Spleen (tissue), 11 donors: Measurements from ENCODE around the gene COLGALT1. TPM values are rescaled to one million over a fixed set of nuclear protein-coding genes. Genes with fewer than 3 reads are reported as not detected.

Experiments
- DNase-seq: peaks from one replicate; pipeline ENCODE4 v3.0.0-alpha.2; 2020
- H3K27ac ChIP-seq, 8 donors: fragments of 200-600 bp; sonication (generic) in 7 of 8; 1 replicate in 4 of 8; 2 replicates in 4 of 8; pipeline versions ENCODE4 v1.5.0 to v1.8.0; 2016 to 2021; ENCODE audit warnings: inconsistent platforms in 4 of 8, mild to moderate bottlenecking in 4 of 8, moderate library complexity in 1 of 8
- H3K27me3 ChIP-seq, 7 donors: fragments of 200-600 bp; sonication (generic) in 6 of 7; replicated peaks in 1 of 7; 1 replicate in 4 of 7; 2 replicates in 3 of 7; pipeline versions ENCODE4 v1.5.0 to v1.8.0; 2016 to 2021; ENCODE audit warnings: inconsistent platforms in 3 of 7, mild to moderate bottlenecking in 1 of 7
- H3K36me3 ChIP-seq, 6 donors: fragments of 200-600 bp; sonication (generic) in 5 of 6; 1 replicate in 4 of 6; 2 replicates in 2 of 6; pipeline versions ENCODE4 v1.5.0 to v1.8.0; 2016 to 2021; ENCODE audit warnings: inconsistent platforms in 2 of 6
- H3K4me1 ChIP-seq, 6 donors: fragments of 200-600 bp; sonication (generic) in 5 of 6; 1 replicate in 3 of 6; 2 replicates in 3 of 6; pipeline versions ENCODE4 v1.5.0 to v1.8.0; 2016 to 2021; ENCODE audit warnings: inconsistent platforms in 3 of 6
- H3K4me3 ChIP-seq, 8 donors: fragments of 200-600 bp; sonication (generic) in 7 of 8; 1 replicate in 4 of 8; 2 replicates in 4 of 8; pipeline versions ENCODE4 v1.5.0 to v1.8.0; 2016 to 2021; ENCODE audit warnings: inconsistent platforms in 4 of 8, mild to moderate bottlenecking in 4 of 8, moderate library complexity in 2 of 8
- H3K9me3 ChIP-seq, 8 donors: fragments of 200-600 bp; sonication (generic) in 7 of 8; 1 replicate in 4 of 8; 2 replicates in 4 of 8; pipeline versions ENCODE4 v1.5.0 to v1.8.0; 2016 to 2021; ENCODE audit warnings: inconsistent platforms in 4 of 8
- POLR2A ChIP-seq, 3 donors: fragments of 450-650 bp; IDR thresholded peaks; one replicate each; pipeline ENCODE4 v1.5.1; 2017; ENCODE audit warnings: antibody characterized with exemption in 3 of 3, mild to moderate bottlenecking in 1 of 3
- POLR2AphosphoS5 ChIP-seq, 3 donors: sonication (generic); formaldehyde crosslinking; IDR thresholded peaks; one replicate each; pipeline ENCODE4 v1.5.1; 2017; ENCODE audit warnings: antibody characterized with exemption in 3 of 3
- WGBS, 5 donors: extraction: QIAGEN DNeasy Blood & Tissue Kit in 3 of 5; methylation state at CpG; one replicate each; pipeline versions ENCODE4 v1.1.5 to v1.1.7; 2013 to 2018; 5-methylcytosine and 5-hydroxymethylcytosine counted together
- intact Hi-C: fragments of 100-400 bp; cut with DNase I; formaldehyde crosslinking; loops from one replicate; pipeline ENCODE4 v1.15.0; 2023; ENCODE audit warnings: low total_unique reads
- polyA plus RNA-seq, 3 donors: library from polyadenylated mRNA; stranded (reverse); fragments of 200-250 nt; gene quantifications; one replicate each; pipeline ENCODE4 v1.2.1, GENCODE V29; 2013
- total RNA-seq, 7 donors: library from RNA; depleted of rRNA in 3 of 7; stranded (reverse); fragments of >200 nt in 3 of 7; fragmentation: NEBNext Ultra II Directional in 4 of 7; extraction: Animal tissue kit (Norgen Biotek cat#: 25700) in 4 of 7; gene quantifications; one replicate each; pipeline versions ENCODE4 v1.1.0 to v1.2.1, GENCODE V29; 2016 to 2021
- TF ChIP-seq, protein P1 (sequence below), 11 experiments: fragments of 200-600 bp in 7 of 11; fragments of 450-650 bp in 4 of 11; sonication (generic) in 4 of 11; IDR thresholded peaks in 8 of 11; conservative IDR thresholded peaks in 3 of 11; 1 replicate in 7 of 11; 2 replicates in 4 of 11; pipeline versions ENCODE4 v1.4.0 to v1.8.0; 2016 to 2021; ENCODE audit warnings: antibody characterized with exemption in 11 of 11, inconsistent platforms in 4 of 11, mild to moderate bottlenecking in 1 of 11
- donor health status: healthy with polysubstance abuse.
- donor health status: DM: no; HTN: no; CAD: no; lungs with moderate emphysema.
- donor health status: DM: no; HTN: no; CAD: no.
- donor health status: Bipolar disorder and iron deficiency.
- donor health status: healthy.
- donor health status: DM: no; HTN: no; CAD: no.
- donor health status: DM: yes; HTN: yes; CAD: no.

Gene COLGALT1
- total and polyA plus RNA-seq, 10 donors = 52.4 to 146 (median 92.0) TPM

DNA sequence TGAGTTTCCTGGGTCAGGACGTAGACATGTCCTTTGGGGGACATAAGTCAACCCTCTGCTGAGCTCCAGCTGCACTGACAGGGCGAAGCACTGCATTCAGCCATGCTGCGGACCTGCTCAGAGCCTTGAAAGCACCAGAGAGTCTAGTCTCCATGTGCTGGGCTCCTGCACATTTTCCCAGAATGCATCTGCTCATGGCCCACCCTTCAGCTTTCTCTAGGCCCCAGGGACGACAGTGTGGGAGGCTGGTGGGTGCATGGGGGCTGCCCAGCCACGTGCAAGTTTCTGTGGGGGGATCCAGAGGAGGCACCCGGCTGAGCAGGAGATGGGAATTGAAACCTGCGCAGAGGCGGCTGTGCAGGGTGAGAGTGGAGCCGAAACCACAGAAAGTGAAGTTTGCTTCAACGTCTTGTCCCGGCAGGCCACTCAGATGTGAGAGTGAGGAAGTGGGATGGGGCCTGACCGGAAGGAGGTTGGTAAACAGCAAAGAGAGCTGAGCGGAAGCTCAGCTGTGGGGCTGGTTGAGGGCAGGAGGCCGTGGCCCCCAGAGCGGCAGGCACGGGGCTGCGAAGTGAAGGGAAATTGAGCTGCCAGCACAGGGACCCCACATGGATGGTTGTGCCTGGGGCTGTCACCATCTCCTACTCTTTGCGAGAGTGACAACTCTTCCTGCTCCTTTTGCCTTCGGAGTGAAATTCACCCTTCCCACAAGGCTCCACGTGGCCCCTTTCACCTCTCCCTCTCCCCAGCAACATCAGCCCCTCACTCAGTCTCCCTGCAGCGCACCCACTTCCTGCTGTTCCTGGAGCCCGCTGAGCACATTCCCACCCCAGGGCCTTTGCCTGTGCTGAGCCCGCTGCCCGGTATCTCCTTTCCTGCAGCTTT, 32.2 kb upstream of the COLGALT1 start:
- Histone ChIP-seq H3K36me3 (peaks cover 0 to 36% (median 16%) of the 10 kb centered on the region in 6 donors), H3K27me3 (peaks cover 0 to 13% (median 0%) of the 10 kb centered on the region in 7 donors), H3K4me3 (peak overlapping the region in 5 of 8 donors; percentile 3 to 57 (median 13)), H3K9me3 (peaks cover 0 to 7% (median 5%) of the 10 kb centered on the region in 8 donors), H3K27ac (peak overlapping the region; percentile 78 to 93 (median 90)), H3K4me1 (peaks cover 16 to 71% (median 50%) of the 10 kb centered on the region in 6 donors)
- 9 to 20% (median 15%) methylated on average over 23 to 24 of the region's 24 CpGs for WGBS, 5 donors
- TF ChIP-seq POLR2A (IDR thresholded peaks at IDR 0.05) (no peak), POLR2AphosphoS5 (IDR thresholded peaks at IDR 0.05) (peak; percentile 89 to 94 (median 92))
- DNase-seq = peak; percentile 97
- intact Hi-C loops = no loop called here

DNA sequence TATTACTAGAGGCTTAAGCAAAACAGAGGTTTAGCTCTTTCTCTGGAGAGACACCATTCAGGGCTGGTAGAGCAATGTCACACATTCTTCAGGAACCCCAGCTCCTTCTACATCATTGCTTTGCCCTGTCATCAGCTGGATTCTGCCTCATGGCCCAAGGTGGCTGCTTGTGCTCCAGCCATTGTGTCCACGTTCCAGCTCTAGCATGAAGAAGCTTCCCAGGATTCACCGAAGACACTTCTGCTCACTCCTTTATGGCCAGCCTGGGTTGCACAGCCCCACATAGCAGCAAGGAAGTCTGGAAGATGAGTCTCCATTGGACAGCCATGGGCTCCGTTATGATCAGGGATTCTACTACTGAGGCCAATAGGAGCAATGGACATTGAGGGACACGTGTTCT, 30.8 kb upstream of the COLGALT1 start:
- H3K4me3 ChIP-seq = no peak overlapping the region
- H3K9me3 ChIP-seq = peaks cover 0 to 6% (median 3%) of the 10 kb centered on the region in 8 donors
- peaks cover 0 to 17% (median 0%) of the 10 kb centered on the region in 7 donors for H3K27me3 ChIP-seq
- peak overlapping the region in 6 of 8 donors; percentile 19 to 93 (median 90) for H3K27ac ChIP-seq
- peaks cover 0 to 22% (median 9%) of the 10 kb centered on the region in 6 donors for H3K36me3 ChIP-seq
- no peak for DNase-seq
- TF ChIP-seq, protein P1, sequence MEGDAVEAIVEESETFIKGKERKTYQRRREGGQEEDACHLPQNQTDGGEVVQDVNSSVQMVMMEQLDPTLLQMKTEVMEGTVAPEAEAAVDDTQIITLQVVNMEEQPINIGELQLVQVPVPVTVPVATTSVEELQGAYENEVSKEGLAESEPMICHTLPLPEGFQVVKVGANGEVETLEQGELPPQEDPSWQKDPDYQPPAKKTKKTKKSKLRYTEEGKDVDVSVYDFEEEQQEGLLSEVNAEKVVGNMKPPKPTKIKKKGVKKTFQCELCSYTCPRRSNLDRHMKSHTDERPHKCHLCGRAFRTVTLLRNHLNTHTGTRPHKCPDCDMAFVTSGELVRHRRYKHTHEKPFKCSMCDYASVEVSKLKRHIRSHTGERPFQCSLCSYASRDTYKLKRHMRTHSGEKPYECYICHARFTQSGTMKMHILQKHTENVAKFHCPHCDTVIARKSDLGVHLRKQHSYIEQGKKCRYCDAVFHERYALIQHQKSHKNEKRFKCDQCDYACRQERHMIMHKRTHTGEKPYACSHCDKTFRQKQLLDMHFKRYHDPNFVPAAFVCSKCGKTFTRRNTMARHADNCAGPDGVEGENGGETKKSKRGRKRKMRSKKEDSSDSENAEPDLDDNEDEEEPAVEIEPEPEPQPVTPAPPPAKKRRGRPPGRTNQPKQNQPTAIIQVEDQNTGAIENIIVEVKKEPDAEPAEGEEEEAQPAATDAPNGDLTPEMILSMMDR (IDR thresholded peaks at IDR 0.05 in 8 of 11, conservative IDR thresholded peaks at IDR 0.05 in 3 of 11) = no peak
- TF ChIP-seq POLR2A (IDR thresholded peaks at IDR 0.05) (no peak), POLR2AphosphoS5 (IDR thresholded peaks at IDR 0.05) (no peak)
- 93 to 100% (median 94%) methylated on average over 3 to 4 of the region's 4 CpGs for WGBS, 5 donors
- intact Hi-C loops = no loop called here
- H3K4me1 ChIP-seq = peaks cover 16 to 86% (median 52%) of the 10 kb centered on the region in 6 donors

DNA sequence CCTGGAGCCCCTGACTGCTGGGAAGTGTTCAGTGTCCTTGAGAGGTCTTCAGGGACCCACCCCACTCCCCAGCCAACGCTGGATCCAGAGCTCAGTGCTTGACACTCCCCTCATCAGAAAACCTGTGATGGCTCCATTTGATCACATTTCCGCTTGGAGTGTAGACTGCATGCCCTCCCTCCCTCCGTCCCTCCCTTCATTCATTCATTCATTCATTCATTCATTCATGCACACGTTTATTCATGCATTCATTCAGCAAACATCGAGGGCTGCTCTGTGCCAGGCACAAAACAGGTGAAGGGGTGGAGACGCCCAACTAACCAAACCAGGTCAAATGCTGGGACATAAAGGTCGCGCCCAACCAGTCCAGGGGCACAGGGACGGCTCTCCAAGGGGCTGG, 30.3 kb upstream of the COLGALT1 start:
- TF ChIP-seq POLR2AphosphoS5 (IDR thresholded peaks at IDR 0.05) = no peak
- TF ChIP-seq, protein P1 (IDR thresholded peaks at IDR 0.05 in 8 of 11, conservative IDR thresholded peaks at IDR 0.05 in 3 of 11) = no peak
- WGBS, 5 donors = 78 to 87% (median 79%) methylated on average over 9 of the region's 9 CpGs
- peaks cover 0 to 17% (median 0%) of the 10 kb centered on the region in 7 donors for H3K27me3 ChIP-seq
- no peak overlapping the region for H3K4me3 ChIP-seq
- DNase-seq = no peak
- peaks cover 0 to 6% (median 3%) of the 10 kb centered on the region in 8 donors for H3K9me3 ChIP-seq
- peak overlapping the region in 4 of 8 donors; percentile 77 to 93 (median 90) for H3K27ac ChIP-seq
- peaks cover 0 to 17% (median 8%) of the 10 kb centered on the region in 6 donors for H3K36me3 ChIP-seq
- intact Hi-C loops = no loop called here
- peaks cover 16 to 90% (median 57%) of the 10 kb centered on the region in 6 donors for H3K4me1 ChIP-seq

DNA sequence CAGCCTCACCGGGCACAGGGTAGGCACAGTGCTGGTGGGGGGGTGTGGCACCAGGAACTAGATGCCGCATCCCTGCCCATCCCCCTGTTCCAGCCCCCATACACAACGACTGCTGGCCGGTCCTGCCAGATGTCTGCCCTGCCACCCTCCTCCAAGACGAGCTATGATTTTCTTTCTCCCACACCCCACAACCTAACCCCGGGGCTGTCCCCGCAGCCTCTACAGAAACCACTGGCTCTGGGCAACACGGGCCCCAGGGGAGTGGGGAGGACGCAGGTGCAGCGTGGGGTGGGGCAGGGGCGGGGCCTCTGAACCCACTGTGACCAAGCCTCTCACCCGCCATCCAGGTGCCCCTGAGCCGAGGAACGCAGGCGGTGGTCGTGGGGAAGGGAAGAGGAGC, 28.5 kb upstream of the COLGALT1 start:
- TF ChIP-seq, protein P1 (IDR thresholded peaks at IDR 0.05 in 8 of 11, conservative IDR thresholded peaks at IDR 0.05 in 3 of 11) = no peak
- TF ChIP-seq POLR2AphosphoS5 (IDR thresholded peaks at IDR 0.05) = peak; percentile 57 to 74 (median 73)
- no peak for TF ChIP-seq POLR2A (IDR thresholded peaks at IDR 0.05)
- intact Hi-C loops = no loop called here

More for the DNA sequence above, 28.5 kb upstream of the COLGALT1 start:
- Histone ChIP-seq H3K9me3 (peaks cover 0 to 6% (median 3%) of the 10 kb centered on the region in 8 donors), H3K27ac (peak overlapping the region in 7 of 8 donors; percentile 20 to 93 (median 77)), H3K36me3 (peaks cover 0 to 10% (median under 1%) of the 10 kb centered on the region in 6 donors), H3K27me3 (peaks cover 0 to 17% (median 0%) of the 10 kb centered on the region in 7 donors), H3K4me3 (peak overlapping the region; percentile 23 to 80 (median 48)), H3K4me1 (peaks cover 16 to 87% (median 65%) of the 10 kb centered on the region in 6 donors)
- 33 to 58% (median 39%) methylated on average over 15 to 16 of the region's 16 CpGs for WGBS, 5 donors
- peak; percentile 93 for DNase-seq
